ENCODE data around the gene SLC35B3. TPM values are rescaled to one million over a fixed set of nuclear protein-coding genes. Genes with fewer than 3 reads are reported as not detected.
"Not testable (repeated sequence)": the region's sequence is repeated elsewhere in the genome, so short reads cannot be mapped to it uniquely, and the experiment has no call there.

SLC35B3 gene
- total and polyA plus RNA-seq, 2 of the 8 experiments (the other 6 are each of a cell fraction or from before 2014, with no cell fraction given), result 5.5 to 9.8 TPM

DNA sequence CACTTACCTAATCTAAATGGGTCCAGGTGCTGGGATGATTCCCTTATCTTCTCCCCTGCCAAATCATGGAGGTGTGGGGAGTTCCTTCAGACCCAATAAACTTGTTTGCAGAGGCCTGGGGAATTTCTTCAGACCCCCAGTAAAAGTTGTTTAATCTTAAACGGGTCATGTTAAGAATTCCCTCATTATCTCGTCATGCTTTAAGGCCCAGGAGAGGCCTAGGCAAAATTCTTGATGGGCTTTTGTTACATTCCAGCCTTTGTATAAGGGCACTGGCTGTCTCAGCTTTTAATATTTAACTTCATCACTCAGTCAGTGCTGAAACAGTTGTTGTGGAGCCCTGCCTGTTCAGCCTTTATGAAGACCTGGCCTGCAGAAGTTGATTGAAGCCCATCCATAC is 11.0 kb upstream of the SLC35B3 start (continued):
- TF ChIP-seq SAP30 (IDR thresholded peaks at IDR 0.05; ENCODE audit: insufficient read depth, insufficient replicate concordance, low read length) (no peak), RFX5 (IDR thresholded peaks at IDR 0.05; ENCODE audit: borderline replicate concordance, low read depth, low read length) (no peak)

DNA sequence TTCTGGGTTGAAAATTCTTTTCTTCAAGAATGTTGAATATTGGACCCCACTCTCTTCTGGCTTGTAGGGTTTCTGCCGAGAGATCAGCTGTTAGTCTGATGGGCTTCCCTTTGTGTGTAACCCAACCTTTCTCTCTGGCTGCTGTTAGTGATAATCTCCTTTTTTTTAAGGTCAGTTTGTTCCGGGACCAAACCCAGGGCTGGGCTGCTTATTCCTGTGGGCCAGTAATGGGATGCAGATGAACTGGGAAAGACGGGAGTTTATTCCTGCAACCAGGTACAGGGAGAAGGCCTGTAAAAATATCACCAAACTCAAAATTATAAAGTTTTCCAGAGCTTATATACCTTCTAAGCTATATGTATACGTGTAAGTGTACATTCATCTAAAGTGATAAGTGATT is 10.6 kb upstream of the SLC35B3 start:
- H3K4me3 ChIP-seq (ENCODE audit: extremely low read depth in 1 of 4, insufficient read depth in 2 of 4, low read depth in 3 of 4, low read length in 4 of 4); H4K20me1 ChIP-seq (replicated peaks in 1 of 2; ENCODE audit: control insufficient read depth in 1 of 2, insufficient read depth in 2 of 2, low read length in 2 of 2); POLR2A ChIA-PET (ENCODE audit: partially characterized antibody); H2BK5ac ChIP-seq (ENCODE audit: low read depth, low read length); H2BK12ac ChIP-seq (ENCODE audit: low read depth, low read length); H2AK5ac ChIP-seq (ENCODE audit: low read depth, low read length); H4K8ac ChIP-seq (ENCODE audit: extremely low read depth, insufficient read depth, low read length); H3K36me3 ChIP-seq (ENCODE audit: control insufficient read depth in 2 of 4, insufficient read depth in 4 of 4, low read length in 3 of 4); FAIRE-seq; H3K79me2 ChIP-seq (ENCODE audit: control insufficient read depth in 1 of 2, insufficient read depth in 2 of 2, low read length in 2 of 2); H4K5ac ChIP-seq (ENCODE audit: insufficient read length, low read depth, low read length); H3K23ac ChIP-seq (ENCODE audit: insufficient read length); H3K4me2 ChIP-seq (ENCODE audit: insufficient read depth in 1 of 2, low read depth in 2 of 2, low read length in 2 of 2); H3K27ac ChIP-seq (ENCODE audit: low read depth, low read length); CTCF ChIA-PET (ENCODE audit: partially characterized antibody); H3K4ac ChIP-seq (replicated peaks; ENCODE audit: insufficient read length, low read depth, low read length); H2BK120ac ChIP-seq (replicated peaks; ENCODE audit: low read depth, low read length); H3K18ac ChIP-seq (ENCODE audit: extremely low read depth, low read length); H3K9me3 ChIP-seq (ENCODE audit: insufficient read depth in 2 of 2, low read depth in 1 of 2, low read length in 1 of 2); H3K27me3 ChIP-seq (replicated peaks in 1 of 4; ENCODE audit: control insufficient read depth in 3 of 4, extremely low read depth in 1 of 4, insufficient read depth in 3 of 4, low read length in 3 of 4); H3K56ac ChIP-seq (replicated peaks; ENCODE audit: insufficient read length, low read depth, low read length); H3K79me1 ChIP-seq (ENCODE audit: low read depth, low read length); H3K4me1 ChIP-seq (replicated peaks in 1 of 4; ENCODE audit: control insufficient read depth in 3 of 4, insufficient read depth in 4 of 4, low read length in 3 of 4); H2BK15ac ChIP-seq (ENCODE audit: low read length); H3K9ac ChIP-seq (replicated peaks in 1 of 4; ENCODE audit: extremely low read depth in 1 of 4, low read depth in 3 of 4, low read length in 3 of 4); H3K14ac ChIP-seq (ENCODE audit: insufficient read length); H2AFZ ChIP-seq (ENCODE audit: low read length); H4K91ac ChIP-seq (replicated peaks; ENCODE audit: insufficient read length, low read length); DNase-seq (ENCODE audit: low read depth in 1 of 2, low spot score in 2 of 2); H3K23me2 ChIP-seq (ENCODE audit: low read depth, low read length); H2BK20ac ChIP-seq (ENCODE audit: low read length): not testable (repeated sequence)
- 62% methylated on average over 3 of the region's 4 CpGs; no CpG with 5 or more reads in 1 of the 2 experiments for WGBS, 2 experiments (ENCODE audit: extremely low coverage in 1 of 2, insufficient coverage in 1 of 2, insufficient read length in 1 of 2, insufficient replicate concordance in 2 of 2, low coverage in 1 of 2, low lambda C conversion rate in 2 of 2, missing lambda C conversion rate in 1 of 2)

Data from H1 (cell line).